BJ (cell line): ENCODE results near the gene GPHN. TPM values are rescaled to one million over a fixed set of nuclear protein-coding genes. Genes with fewer than 3 reads are reported as not detected.

Experiments
- CTCF ChIA-PET: fragments of 350-600 bp; formaldehyde crosslinking; extraction: SDS; loops from one replicate; lab custom pipeline; 2021; ENCODE audit warnings: antibody characterized with exemption, inconsistent platforms; lab: Yijun Ruan, JAX
- POLR2A ChIA-PET: fragments of 300-600 bp; sonication (Branson Sonifier 250); formaldehyde crosslinking; extraction: SDS; loops from one replicate; lab custom pipeline; 2021; ENCODE audit warnings: antibody characterized with exemption; lab: Charles Lee
- DNase-seq: peaks from one replicate; pipeline ENCODE4 v3.0.0-alpha.2; 2011; ENCODE audit warnings: low read depth
- H3K27me3 ChIP-seq: 2 replicates; pipeline ENCODE4 v1.6.0; 2011; ENCODE audit warnings: low read length; ENCODE audit not compliant: control insufficient read depth, insufficient read depth
- H3K36me3 ChIP-seq: 2 replicates; pipeline ENCODE4 v1.5.1; 2011; ENCODE audit warnings: low read length; ENCODE audit not compliant: control insufficient read depth, insufficient read depth
- H3K4me3 ChIP-seq: 2 replicates; pipeline ENCODE4 v1.5.1; 2011; ENCODE audit warnings: low read depth, mild to moderate bottlenecking, control low read depth, low read length
- CTCF ChIP-seq: IDR thresholded peaks from 2 replicates; pipeline ENCODE4 v1.5.1; 2011; ENCODE audit warnings: low read depth, mild to moderate bottlenecking, control low read depth, inconsistent platforms, low read length, moderate library complexity; ENCODE audit not compliant: insufficient read depth
- polyA plus RNA-seq: library from polyadenylated mRNA; depleted of rRNA; stranded (reverse); fragments of >200 nt; gene quantifications from 2 replicates; pipeline ENCODE4 v1.2.3, GENCODE V29; 2011

Gene GPHN
- polyA plus RNA-seq, 1 experiment: 7.7 TPM

- Histone ChIP-seq H3K36me3 (no peaks in the 10 kb centered on the region), H3K4me3 (no peak overlapping the region), H3K27me3 (no peaks in the 10 kb centered on the region)
- TF ChIP-seq CTCF: peak; percentile 81
- POLR2A ChIA-PET: interaction anchor here (0.6 kb wide), 1 partner anchor 504 kb away, joined by 3 read pairs; no protein-coding TSS in a partner anchor
- CTCF ChIA-PET: interaction anchor here (0.6 to 2.6 kb wide), 26 partner anchors 10 to 542 kb away, joined by 3 to 16 read pairs (median 4); no protein-coding TSS in a partner anchor
- DNase-seq: no peak
Observed at GRCh38 chr14:66624336-66624937, 116.5 kb downstream of the GPHN start.

GRCh38 chr14:66628636-66629035 is 120.7 kb downstream of the GPHN start:
- Histone ChIP-seq H3K36me3 (no peaks in the 10 kb centered on the region), H3K27me3 (no peaks in the 10 kb centered on the region), H3K4me3 (no peak overlapping the region)
- no peak for TF ChIP-seq CTCF
- no peak for DNase-seq
- ChIA-PET CTCF (no interaction called here), POLR2A (interaction anchor here (0.6 kb wide), 1 partner anchor 120 kb away, joined by 11 read pairs; no protein-coding TSS in a partner anchor)

- no peak for TF ChIP-seq CTCF
- Histone ChIP-seq H3K27me3 (no peaks in the 10 kb centered on the region), H3K4me3 (no peak overlapping the region), H3K36me3 (no peaks in the 10 kb centered on the region)
- CTCF ChIA-PET: no interaction called here
- POLR2A ChIA-PET: no interaction called here
- DNase-seq: no peak
Observed at GRCh38 chr14:66629499-66629898, 121.6 kb downstream of the GPHN start.

- ChIA-PET POLR2A (no interaction called here), CTCF (interaction anchor here (1.9 kb wide), 1 partner anchor 11 kb away, joined by 6 read pairs; no protein-coding TSS in a partner anchor)
- no peak for DNase-seq
- H3K4me3 ChIP-seq: no peak overlapping the region
- TF ChIP-seq CTCF: no peak
- H3K36me3 ChIP-seq: no peaks in the 10 kb centered on the region
- H3K27me3 ChIP-seq: no peaks in the 10 kb centered on the region
Observed at GRCh38 chr14:66634876-66635275, 126.9 kb downstream of the GPHN start.

- no peak for DNase-seq
- CTCF ChIA-PET: interaction anchor here (1.9 kb wide), 1 partner anchor 11 kb away, joined by 6 read pairs; no protein-coding TSS in a partner anchor
- H3K4me3 ChIP-seq: no peak overlapping the region
- H3K27me3 ChIP-seq: no peaks in the 10 kb centered on the region
- POLR2A ChIA-PET: no interaction called here
- no peaks in the 10 kb centered on the region for H3K36me3 ChIP-seq
- TF ChIP-seq CTCF: no peak
Observed at GRCh38 chr14:66635435-66635834, 127.5 kb downstream of the GPHN start.
